ENCODE measurements around the gene SUGCT. TPM values are rescaled to one million over a fixed set of nuclear protein-coding genes. Genes with fewer than 3 reads are reported as not detected.

SUGCT gene
- total RNA-seq, 2 experiments from 2014 or later: 2.3 to 2.9 TPM

GRCh38 chr7:40799493-40800403 lies 664.9 kb downstream of the SUGCT start:
- Mint-ChIP-seq H3K27ac (no peak overlapping the region), H3K4me3 (no peak overlapping the region), H3K36me3 (no peaks in the 10 kb centered on the region), H3K27me3 (no peaks in the 10 kb centered on the region), H3K9me3 (no peaks in the 10 kb centered on the region), H3K4me1 (peaks cover 2% of the 10 kb centered on the region)
- DNase-seq: no peak

DNA sequence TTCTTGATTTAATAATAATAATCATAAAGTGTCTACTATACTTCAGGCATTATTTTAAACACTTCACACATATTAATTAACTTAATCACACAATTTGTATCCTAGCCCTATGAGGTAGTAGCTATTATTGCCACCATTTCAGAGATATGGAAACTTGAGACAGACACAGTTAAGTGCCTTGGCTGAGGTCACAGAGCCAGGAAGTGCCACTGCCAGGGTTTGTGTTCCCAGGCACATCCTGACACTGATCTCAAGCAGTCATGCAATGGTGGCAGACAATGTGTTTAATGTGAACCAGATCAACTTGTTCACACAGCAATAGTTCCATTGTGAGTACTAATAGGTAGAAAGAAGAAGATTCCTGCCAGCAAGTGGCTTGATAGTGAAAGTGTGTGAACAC lies 666.0 kb downstream of the SUGCT start:
- no peak for DNase-seq
- Mint-ChIP-seq H3K36me3 (no peaks in the 10 kb centered on the region), H3K4me1 (peaks cover 2% of the 10 kb centered on the region), H3K4me3 (no peak overlapping the region), H3K9me3 (no peaks in the 10 kb centered on the region), H3K27me3 (no peaks in the 10 kb centered on the region), H3K27ac (no peak overlapping the region)

DNA sequence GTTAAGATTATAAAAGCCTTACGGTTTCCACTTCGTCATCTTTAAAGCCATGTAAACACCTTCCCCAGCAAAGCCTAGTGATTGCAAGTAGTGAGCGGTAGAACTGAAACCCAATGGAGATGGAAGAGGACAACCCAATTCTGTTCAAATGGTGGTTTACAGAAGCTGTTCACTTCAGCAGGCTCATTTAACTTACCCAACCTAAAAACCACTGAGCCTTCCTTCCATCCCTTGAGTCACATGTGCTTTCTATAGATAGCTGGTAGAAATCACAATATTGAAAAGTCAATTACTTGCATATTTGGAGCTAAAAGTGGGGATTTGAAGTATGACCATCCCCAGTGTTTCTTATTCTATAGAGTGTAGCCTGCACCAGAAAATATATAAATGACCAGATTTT lies 667.7 kb downstream of the SUGCT start:
- Mint-ChIP-seq H3K4me3 (no peak overlapping the region), H3K4me1 (peaks cover 2% of the 10 kb centered on the region), H3K36me3 (no peaks in the 10 kb centered on the region), H3K9me3 (no peaks in the 10 kb centered on the region), H3K27ac (no peak overlapping the region), H3K27me3 (no peaks in the 10 kb centered on the region)
- DNase-seq: no peak

GRCh38 chr7:40804477-40805215 lies 669.8 kb downstream of the SUGCT start:
- Mint-ChIP-seq H3K4me3 (no peak overlapping the region), H3K27me3 (no peaks in the 10 kb centered on the region), H3K9me3 (no peaks in the 10 kb centered on the region), H3K36me3 (no peaks in the 10 kb centered on the region), H3K4me1 (peaks cover 2% of the 10 kb centered on the region), H3K27ac (no peak overlapping the region)
- DNase-seq: no peak

DNA sequence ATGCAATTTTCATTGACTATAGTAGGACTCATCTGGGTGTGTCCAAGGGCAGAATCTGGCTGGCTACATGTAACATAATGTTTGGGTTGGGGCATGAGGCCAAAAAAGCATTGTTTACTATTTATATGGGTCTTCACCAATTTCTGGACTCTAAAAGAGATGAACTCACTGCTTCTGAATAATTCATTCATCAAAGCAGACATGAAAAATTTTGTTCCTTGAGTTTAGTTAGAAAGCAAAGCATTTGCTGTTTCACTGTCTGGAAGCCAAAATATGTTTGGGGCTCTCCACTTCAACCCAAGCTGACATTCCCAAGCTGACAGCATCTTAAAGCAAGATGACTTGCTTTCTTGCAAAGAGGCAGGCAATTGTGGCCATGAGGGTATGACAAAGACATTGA lies 670.6 kb downstream of the SUGCT start:
- DNase-seq: no peak
- Mint-ChIP-seq H3K9me3 (no peaks in the 10 kb centered on the region), H3K27ac (no peak overlapping the region), H3K27me3 (no peaks in the 10 kb centered on the region), H3K36me3 (no peaks in the 10 kb centered on the region), H3K4me1 (peaks cover 2% of the 10 kb centered on the region), H3K4me3 (no peak overlapping the region)

GRCh38 chr7:40808378-40808942 lies 673.7 kb downstream of the SUGCT start:
- no peak overlapping the region for H3K4me3 Mint-ChIP-seq

GRCh38 chr7:40810274-40810673 lies 675.5 kb downstream of the SUGCT start:
- Mint-ChIP-seq H3K36me3 (no peaks in the 10 kb centered on the region), H3K4me1 (no peaks in the 10 kb centered on the region), H3K9me3 (peaks cover 14% of the 10 kb centered on the region), H3K27ac (no peak overlapping the region), H3K27me3 (no peaks in the 10 kb centered on the region), H3K4me3 (no peak overlapping the region)
- DNase-seq: no peak

More at GRCh38 chr7:40808378-40808942, 673.7 kb downstream of the SUGCT start:
- Mint-ChIP-seq H3K4me1 (no peaks in the 10 kb centered on the region), H3K9me3 (peaks cover 14% of the 10 kb centered on the region), H3K27ac (no peak overlapping the region), H3K36me3 (no peaks in the 10 kb centered on the region), H3K27me3 (no peaks in the 10 kb centered on the region)
- DNase-seq: no peak

DNA sequence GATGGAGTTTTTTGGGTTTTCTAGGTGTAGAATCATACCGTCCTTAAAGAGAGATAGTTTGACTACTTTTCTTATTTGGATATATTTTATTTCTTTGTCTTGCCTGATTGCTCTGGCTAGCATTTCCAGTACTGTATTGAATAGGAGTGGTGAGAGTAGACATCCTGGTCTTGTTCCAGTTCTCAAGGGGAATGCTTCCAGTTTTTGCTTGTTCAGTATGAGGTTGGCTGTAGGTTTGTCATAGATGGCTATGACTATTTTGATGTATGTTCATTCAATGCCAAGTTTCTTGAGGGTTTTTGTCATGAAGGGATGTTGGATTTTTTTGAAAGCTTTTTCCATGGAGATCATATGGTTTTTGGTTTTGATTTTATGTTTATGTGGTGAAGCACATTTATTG lies 676.9 kb downstream of the SUGCT start:
- DNase-seq: no peak
- Mint-ChIP-seq H3K36me3 (no peaks in the 10 kb centered on the region), H3K27ac (no peak overlapping the region), H3K4me3 (no peak overlapping the region), H3K27me3 (no peaks in the 10 kb centered on the region), H3K9me3 (peaks cover 14% of the 10 kb centered on the region), H3K4me1 (no peaks in the 10 kb centered on the region)

DNA sequence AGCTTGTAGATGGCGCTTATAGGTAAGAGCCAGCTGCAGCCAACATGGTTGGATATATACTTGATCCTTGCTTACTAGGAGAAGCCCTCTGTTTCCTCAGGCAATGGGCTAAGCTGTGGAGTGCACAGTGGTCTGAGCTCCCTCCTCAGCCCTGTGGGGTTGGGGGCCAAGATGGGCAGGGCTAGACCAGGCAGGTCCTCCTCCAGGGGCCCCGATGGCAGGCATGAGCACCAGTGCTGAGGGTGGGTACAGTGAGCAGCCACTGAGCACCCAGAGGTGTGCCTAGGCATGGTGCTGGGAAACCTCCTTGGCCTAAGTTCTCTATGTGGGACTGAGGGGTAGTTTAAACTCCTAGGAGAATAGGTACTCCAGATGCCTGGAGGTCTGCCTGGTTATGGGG lies 680.2 kb downstream of the SUGCT start:
- no peaks in the 10 kb centered on the region for H3K27me3 Mint-ChIP-seq
- H3K4me3 Mint-ChIP-seq: no peak overlapping the region
- no peak for DNase-seq
- H3K4me1 Mint-ChIP-seq: no peaks in the 10 kb centered on the region
- peaks cover 17% of the 10 kb centered on the region for H3K9me3 Mint-ChIP-seq
- H3K36me3 Mint-ChIP-seq: no peaks in the 10 kb centered on the region
- no peak overlapping the region for H3K27ac Mint-ChIP-seq

- H3K9me3 Mint-ChIP-seq: peaks cover 17% of the 10 kb centered on the region
- H3K4me1 Mint-ChIP-seq: no peaks in the 10 kb centered on the region
- no peak overlapping the region for H3K27ac Mint-ChIP-seq
- no peak for DNase-seq
- no peaks in the 10 kb centered on the region for H3K36me3 Mint-ChIP-seq
- H3K27me3 Mint-ChIP-seq: no peaks in the 10 kb centered on the region
- H3K4me3 Mint-ChIP-seq: no peak overlapping the region
Observed at GRCh38 chr7:40815512-40815911, 680.7 kb downstream of the SUGCT start.

DNA sequence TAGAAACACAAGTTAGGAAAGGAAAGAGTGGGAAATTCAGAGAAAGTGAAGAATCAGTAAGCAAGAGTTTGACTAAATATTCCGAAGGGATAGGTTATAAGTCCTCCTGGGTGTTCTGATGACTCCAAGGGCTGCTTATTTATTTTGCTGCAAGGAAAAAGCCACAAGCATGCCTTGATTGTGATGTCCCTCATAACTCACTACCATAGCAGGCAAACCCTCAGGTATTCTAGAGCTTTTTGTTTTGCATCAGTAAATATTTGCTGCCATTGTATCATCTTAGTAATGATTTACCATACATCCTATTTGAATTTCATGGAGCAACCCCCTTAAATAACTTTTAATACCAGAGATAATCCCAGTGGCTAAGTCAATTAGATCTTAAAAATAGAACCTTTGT lies 688.1 kb downstream of the SUGCT start:
- no peak for DNase-seq
- Mint-ChIP-seq H3K4me1 (no peaks in the 10 kb centered on the region), H3K27me3 (no peaks in the 10 kb centered on the region), H3K9me3 (peaks cover 2% of the 10 kb centered on the region), H3K4me3 (no peak overlapping the region), H3K36me3 (no peaks in the 10 kb centered on the region), H3K27ac (no peak overlapping the region)

DNA sequence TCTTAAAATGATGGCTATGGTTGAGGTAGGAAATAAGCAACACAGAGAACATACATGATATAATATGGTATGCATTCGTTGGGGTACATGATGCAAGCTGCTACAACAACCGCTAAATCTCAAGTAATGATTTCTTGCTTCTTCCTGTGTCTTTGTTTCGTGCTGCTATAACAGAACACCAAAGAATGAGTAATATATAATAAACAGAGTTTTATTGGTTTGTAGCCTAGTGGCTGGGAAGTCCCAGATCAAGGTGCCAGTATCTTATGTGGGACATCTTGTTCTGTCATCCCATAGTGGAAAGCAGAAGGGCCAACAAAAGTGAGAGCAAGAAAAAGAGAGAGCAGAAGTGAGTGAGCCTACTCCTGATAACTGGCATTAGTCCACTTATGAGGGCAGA lies 689.7 kb downstream of the SUGCT start:
- H3K4me1 Mint-ChIP-seq: no peaks in the 10 kb centered on the region
- no peaks in the 10 kb centered on the region for H3K36me3 Mint-ChIP-seq
- DNase-seq: no peak
- H3K27ac Mint-ChIP-seq: no peak overlapping the region
- H3K9me3 Mint-ChIP-seq: no peaks in the 10 kb centered on the region
- no peaks in the 10 kb centered on the region for H3K27me3 Mint-ChIP-seq
- no peak overlapping the region for H3K4me3 Mint-ChIP-seq

- DNase-seq: no peak
- H3K4me3 Mint-ChIP-seq: no peak overlapping the region
- no peaks in the 10 kb centered on the region for H3K36me3 Mint-ChIP-seq
- no peaks in the 10 kb centered on the region for H3K27me3 Mint-ChIP-seq
- H3K27ac Mint-ChIP-seq: no peak overlapping the region
- H3K4me1 Mint-ChIP-seq: no peaks in the 10 kb centered on the region
- H3K9me3 Mint-ChIP-seq: no peaks in the 10 kb centered on the region
Observed at GRCh38 chr7:40826411-40827221, 691.8 kb downstream of the SUGCT start.

- Mint-ChIP-seq H3K36me3 (no peaks in the 10 kb centered on the region), H3K9me3 (no peaks in the 10 kb centered on the region), H3K27me3 (no peaks in the 10 kb centered on the region), H3K4me1 (no peaks in the 10 kb centered on the region), H3K27ac (no peak overlapping the region), H3K4me3 (no peak overlapping the region)
- no peak for DNase-seq
Observed at GRCh38 chr7:40827222-40828085, 692.6 kb downstream of the SUGCT start.
